K562 (cell line): ENCODE data around the gene NFKB2. TPM values are rescaled to one million over a fixed set of nuclear protein-coding genes. Genes with fewer than 3 reads are reported as not detected.
A peak's percentile ranks its signal among the peaks of the same experiment; 100 is the strongest.

ENCODE experiments used
- HNRNPK ChIP-seq: fragments of 200-400 bp; formaldehyde crosslinking; IDR thresholded peaks from one replicate; pipeline ENCODE4 v1.6.1; 2018; ENCODE audit warnings: mild to moderate bottlenecking, low read depth, low read length; ENCODE audit not compliant: poor library complexity, severe bottlenecking
- MEF2D ChIP-seq: conservative IDR thresholded peaks from 2 replicates; pipeline ENCODE4 v1.6.1; 2016; ENCODE audit warnings: low read depth, missing genetic modification characterization, missing compliant biosample characterization
- POLR2AphosphoS2 ChIP-seq: IDR thresholded peaks from 2 replicates; pipeline ENCODE4 v1.6.1; 2012; ENCODE audit warnings: low read length, improper control_type of control experiment
- POLR2AphosphoS5 ChIP-seq: IDR thresholded peaks from 2 replicates; pipeline ENCODE4 v1.6.1; 2011; ENCODE audit warnings: mild to moderate bottlenecking, low read depth, low read length, moderate library complexity; ENCODE audit not compliant: control insufficient read depth, insufficient read depth
- POLR2H ChIP-seq: IDR thresholded peaks from 2 replicates; pipeline ENCODE4 v1.6.1; 2016; ENCODE audit warnings: missing genetic modification characterization, low read depth, mild to moderate bottlenecking, control low read depth, missing compliant biosample characterization, moderate library complexity
- PURB ChIP-seq: sonication (generic); formaldehyde crosslinking; IDR thresholded peaks from 2 replicates; pipeline ENCODE4 v1.9.0; 2021; ENCODE audit warnings: low read depth, mild to moderate bottlenecking, missing genetic modification reagents
- RCOR1 ChIP-seq, 2 experiments: IDR thresholded peaks; 2 replicates each; pipeline ENCODE4 v1.6.1; 2012; ENCODE audit warnings: low read depth in 2 of 2, low read length in 2 of 2, borderline replicate concordance in 1 of 2, improper control_type of control experiment in 1 of 2
- SUPT5H ChIP-seq: fragments of 450-650 bp; IDR thresholded peaks from 2 replicates; pipeline ENCODE4 v1.6.1; 2016
- ZBED1 ChIP-seq: IDR thresholded peaks from 2 replicates; pipeline ENCODE4 v1.6.1; 2014
- ZC3H8 ChIP-seq: fragments of 450-650 bp; IDR thresholded peaks from 2 replicates; pipeline ENCODE4 v1.6.1; 2017
- ZNF165 ChIP-seq: fragments of 250-450 bp; sonication (Bioruptor Pico); IDR thresholded peaks from 2 replicates; pipeline ENCODE4 v1.4.0; 2020; ENCODE audit warnings: borderline replicate concordance
- polyA plus RNA-seq, 8 experiments: library from polyadenylated mRNA; depleted of rRNA in 4 of 8; stranded (reverse) in 5 of 8; unstranded in 3 of 8; fragments of >200 nt; fragmentation: Nextera tagmentation in 2 of 8; fragmentation: Illumina TruSeq in 1 of 8; extraction: Ambion mirVana in 2 of 8; extraction: Trizol in 1 of 8; gene quantifications; 2 replicates each; pipeline versions ENCODE4 v1.2.1 to v1.2.3, GENCODE V29; 2011 to 2014; ENCODE audit warnings: inconsistent platforms in 1 of 8, missing spikeins in 1 of 8
- total RNA-seq, 7 experiments: library from RNA; depleted of rRNA in 6 of 7; stranded (reverse); fragments of >200 nt in 6 of 7; fragmentation: Illumina TruSeq in 2 of 7; extraction: Trizol in 2 of 7; gene quantifications; 2 replicates each; pipeline versions ENCODE4 v1.2.1 to v1.2.3, GENCODE V29; 2011 to 2021; ENCODE audit warnings: low replicate concordance in 1 of 7
- TF ChIP-seq, protein P1 (sequence below): fragments of 200-800 bp; sonication (Bioruptor generic); IDR thresholded peaks from 2 replicates; pipeline ENCODE4 v1.6.1; 2016; ENCODE audit warnings: missing genetic modification characterization, missing compliant biosample characterization
- TF ChIP-seq, protein P2 (sequence below): fragments of 450-650 bp; IDR thresholded peaks from 2 replicates; pipeline ENCODE4 v1.6.1; 2017; ENCODE audit warnings: mild to moderate bottlenecking, moderate library complexity
- TF ChIP-seq, protein P3 (sequence below), 2 experiments: fragments of 150-350 bp in 1 of 2; IDR thresholded peaks; 2 replicates each; pipeline ENCODE4 v1.6.1; 2012 to 2016; ENCODE audit warnings: low read depth in 2 of 2, low read length in 2 of 2, mild to moderate bottlenecking in 1 of 2, moderate library complexity in 1 of 2
- TF ChIP-seq, protein P4 (sequence below), 3 experiments: fragments of 200-800 bp in 1 of 3; sonication (Bioruptor generic) in 1 of 3; sonication (generic) in 1 of 3; formaldehyde crosslinking in 1 of 3; IDR thresholded peaks; 2 replicates each; pipeline versions ENCODE4 v1.6.1 to v1.8.0; 2016 to 2022; ENCODE audit warnings: mild to moderate bottlenecking in 2 of 3, missing compliant biosample characterization in 2 of 3, missing genetic modification characterization in 2 of 3, missing genetic modification reagents in 1 of 3

NFKB2 gene
- total and polyA plus RNA-seq, 9 of the 15 experiments (the other 6 are each of a cell fraction or from before 2014, with no cell fraction given): 0.07 to 20.3 (median 7.9) TPM

DNA sequence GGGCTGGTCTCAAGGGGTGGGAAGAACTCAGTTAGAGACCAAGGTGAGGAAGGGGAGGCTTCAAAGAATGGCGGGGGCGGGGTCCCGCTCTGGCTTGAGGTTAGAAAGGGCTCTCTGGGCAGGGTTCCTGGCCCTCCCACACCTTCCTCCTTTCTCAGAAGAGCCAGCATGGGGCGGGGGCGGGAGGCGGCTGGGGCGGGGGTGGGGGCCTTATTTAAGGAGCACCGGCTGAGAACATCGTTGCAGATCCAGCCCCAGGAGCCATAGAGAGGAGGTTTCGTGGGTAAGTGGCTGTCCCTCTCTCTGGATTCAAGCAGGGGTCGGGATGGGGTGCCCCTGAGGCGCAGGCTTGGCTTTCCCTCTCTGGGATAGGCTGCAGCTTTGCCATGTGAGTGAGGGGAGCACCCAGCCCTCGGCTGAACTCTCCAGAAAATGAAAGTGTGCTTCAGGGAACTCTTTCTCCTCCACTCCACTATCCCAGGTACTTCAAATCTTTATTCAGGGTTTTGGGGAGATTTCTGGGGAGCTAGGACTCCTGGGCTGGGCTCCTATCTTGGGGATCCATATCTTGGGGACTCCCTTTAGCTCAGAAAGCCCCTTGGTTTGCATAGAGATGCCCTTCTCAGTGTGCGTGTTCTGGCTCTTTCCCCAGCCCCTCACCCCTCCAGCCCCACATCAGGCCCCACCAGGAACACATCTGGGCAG lies 40.2 kb downstream of the NFKB2 start (continued):
- TF ChIP-seq, protein P1, sequence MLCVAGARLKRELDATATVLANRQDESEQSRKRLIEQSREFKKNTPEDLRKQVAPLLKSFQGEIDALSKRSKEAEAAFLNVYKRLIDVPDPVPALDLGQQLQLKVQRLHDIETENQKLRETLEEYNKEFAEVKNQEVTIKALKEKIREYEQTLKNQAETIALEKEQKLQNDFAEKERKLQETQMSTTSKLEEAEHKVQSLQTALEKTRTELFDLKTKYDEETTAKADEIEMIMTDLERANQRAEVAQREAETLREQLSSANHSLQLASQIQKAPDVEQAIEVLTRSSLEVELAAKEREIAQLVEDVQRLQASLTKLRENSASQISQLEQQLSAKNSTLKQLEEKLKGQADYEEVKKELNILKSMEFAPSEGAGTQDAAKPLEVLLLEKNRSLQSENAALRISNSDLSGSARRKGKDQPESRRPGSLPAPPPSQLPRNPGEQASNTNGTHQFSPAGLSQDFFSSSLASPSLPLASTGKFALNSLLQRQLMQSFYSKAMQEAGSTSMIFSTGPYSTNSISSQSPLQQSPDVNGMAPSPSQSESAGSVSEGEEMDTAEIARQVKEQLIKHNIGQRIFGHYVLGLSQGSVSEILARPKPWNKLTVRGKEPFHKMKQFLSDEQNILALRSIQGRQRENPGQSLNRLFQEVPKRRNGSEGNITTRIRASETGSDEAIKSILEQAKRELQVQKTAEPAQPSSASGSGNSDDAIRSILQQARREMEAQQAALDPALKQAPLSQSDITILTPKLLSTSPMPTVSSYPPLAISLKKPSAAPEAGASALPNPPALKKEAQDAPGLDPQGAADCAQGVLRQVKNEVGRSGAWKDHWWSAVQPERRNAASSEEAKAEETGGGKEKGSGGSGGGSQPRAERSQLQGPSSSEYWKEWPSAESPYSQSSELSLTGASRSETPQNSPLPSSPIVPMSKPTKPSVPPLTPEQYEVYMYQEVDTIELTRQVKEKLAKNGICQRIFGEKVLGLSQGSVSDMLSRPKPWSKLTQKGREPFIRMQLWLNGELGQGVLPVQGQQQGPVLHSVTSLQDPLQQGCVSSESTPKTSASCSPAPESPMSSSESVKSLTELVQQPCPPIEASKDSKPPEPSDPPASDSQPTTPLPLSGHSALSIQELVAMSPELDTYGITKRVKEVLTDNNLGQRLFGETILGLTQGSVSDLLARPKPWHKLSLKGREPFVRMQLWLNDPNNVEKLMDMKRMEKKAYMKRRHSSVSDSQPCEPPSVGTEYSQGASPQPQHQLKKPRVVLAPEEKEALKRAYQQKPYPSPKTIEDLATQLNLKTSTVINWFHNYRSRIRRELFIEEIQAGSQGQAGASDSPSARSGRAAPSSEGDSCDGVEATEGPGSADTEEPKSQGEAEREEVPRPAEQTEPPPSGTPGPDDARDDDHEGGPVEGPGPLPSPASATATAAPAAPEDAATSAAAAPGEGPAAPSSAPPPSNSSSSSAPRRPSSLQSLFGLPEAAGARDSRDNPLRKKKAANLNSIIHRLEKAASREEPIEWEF: no peak
- TF ChIP-seq HNRNPK (no peak), ZC3H8 (no peak), MEF2D (tag) (no peak), RCOR1 (IDR thresholded peaks at IDR 0.05; ENCODE audit: borderline replicate concordance in 1 of 2, low read depth in 2 of 2, low read length in 2 of 2) (peak in 1 of 2 experiments; percentile 63; a peak in 1 of 4 replicates), ZBED1 (0 out of 2 replicates have a peak, but pooled peaks have one; percentile 80), SUPT5H (peak; percentile 87), PURB (CRISPR knock-in tag) (no peak), ZNF165 (no peak), POLR2AphosphoS5 (peak; percentile 96), POLR2AphosphoS2 (peak; percentile 77; the same call in 1 of the 2 replicates), POLR2H (tag) (peak; percentile 96)
- TF ChIP-seq, protein P2, sequence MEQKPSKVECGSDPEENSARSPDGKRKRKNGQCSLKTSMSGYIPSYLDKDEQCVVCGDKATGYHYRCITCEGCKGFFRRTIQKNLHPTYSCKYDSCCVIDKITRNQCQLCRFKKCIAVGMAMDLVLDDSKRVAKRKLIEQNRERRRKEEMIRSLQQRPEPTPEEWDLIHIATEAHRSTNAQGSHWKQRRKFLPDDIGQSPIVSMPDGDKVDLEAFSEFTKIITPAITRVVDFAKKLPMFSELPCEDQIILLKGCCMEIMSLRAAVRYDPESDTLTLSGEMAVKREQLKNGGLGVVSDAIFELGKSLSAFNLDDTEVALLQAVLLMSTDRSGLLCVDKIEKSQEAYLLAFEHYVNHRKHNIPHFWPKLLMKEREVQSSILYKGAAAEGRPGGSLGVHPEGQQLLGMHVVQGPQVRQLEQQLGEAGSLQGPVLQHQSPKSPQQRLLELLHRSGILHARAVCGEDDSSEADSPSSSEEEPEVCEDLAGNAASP: no peak
- TF ChIP-seq, protein P3, sequence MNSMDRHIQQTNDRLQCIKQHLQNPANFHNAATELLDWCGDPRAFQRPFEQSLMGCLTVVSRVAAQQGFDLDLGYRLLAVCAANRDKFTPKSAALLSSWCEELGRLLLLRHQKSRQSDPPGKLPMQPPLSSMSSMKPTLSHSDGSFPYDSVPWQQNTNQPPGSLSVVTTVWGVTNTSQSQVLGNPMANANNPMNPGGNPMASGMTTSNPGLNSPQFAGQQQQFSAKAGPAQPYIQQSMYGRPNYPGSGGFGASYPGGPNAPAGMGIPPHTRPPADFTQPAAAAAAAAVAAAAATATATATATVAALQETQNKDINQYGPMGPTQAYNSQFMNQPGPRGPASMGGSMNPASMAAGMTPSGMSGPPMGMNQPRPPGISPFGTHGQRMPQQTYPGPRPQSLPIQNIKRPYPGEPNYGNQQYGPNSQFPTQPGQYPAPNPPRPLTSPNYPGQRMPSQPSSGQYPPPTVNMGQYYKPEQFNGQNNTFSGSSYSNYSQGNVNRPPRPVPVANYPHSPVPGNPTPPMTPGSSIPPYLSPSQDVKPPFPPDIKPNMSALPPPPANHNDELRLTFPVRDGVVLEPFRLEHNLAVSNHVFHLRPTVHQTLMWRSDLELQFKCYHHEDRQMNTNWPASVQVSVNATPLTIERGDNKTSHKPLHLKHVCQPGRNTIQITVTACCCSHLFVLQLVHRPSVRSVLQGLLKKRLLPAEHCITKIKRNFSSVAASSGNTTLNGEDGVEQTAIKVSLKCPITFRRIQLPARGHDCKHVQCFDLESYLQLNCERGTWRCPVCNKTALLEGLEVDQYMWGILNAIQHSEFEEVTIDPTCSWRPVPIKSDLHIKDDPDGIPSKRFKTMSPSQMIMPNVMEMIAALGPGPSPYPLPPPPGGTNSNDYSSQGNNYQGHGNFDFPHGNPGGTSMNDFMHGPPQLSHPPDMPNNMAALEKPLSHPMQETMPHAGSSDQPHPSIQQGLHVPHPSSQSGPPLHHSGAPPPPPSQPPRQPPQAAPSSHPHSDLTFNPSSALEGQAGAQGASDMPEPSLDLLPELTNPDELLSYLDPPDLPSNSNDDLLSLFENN (IDR thresholded peaks at IDR 0.05; ENCODE audit: low read depth in 2 of 2, low read length in 2 of 2): 0 out of 4 replicates have a peak, but pooled peaks of 1 of the 2 experiments have one; percentile 45
- TF ChIP-seq, protein P4, sequence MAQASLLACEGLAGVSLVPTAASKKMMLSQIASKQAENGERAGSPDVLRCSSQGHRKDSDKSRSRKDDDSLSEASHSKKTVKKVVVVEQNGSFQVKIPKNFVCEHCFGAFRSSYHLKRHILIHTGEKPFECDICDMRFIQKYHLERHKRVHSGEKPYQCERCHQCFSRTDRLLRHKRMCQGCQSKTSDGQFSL (CRISPR knock-in tag; IDR thresholded peaks at IDR 0.05): no peak
- TF ChIP-seq, protein P4 (tag; IDR thresholded peaks at IDR 0.05): no peak
